ENCODE measurements around the gene SKAP1. TPM values are rescaled to one million over a fixed set of nuclear protein-coding genes. Genes with fewer than 3 reads are reported as not detected.
"Not testable (repeated sequence)": the region's sequence is repeated elsewhere in the genome, so short reads cannot be mapped to it uniquely, and the experiment has no call there.

Gene SKAP1
- total and polyA plus RNA-seq, 7 donors: 0.09 to 1.0 (median 0.42) TPM; not detected in 2

DNA sequence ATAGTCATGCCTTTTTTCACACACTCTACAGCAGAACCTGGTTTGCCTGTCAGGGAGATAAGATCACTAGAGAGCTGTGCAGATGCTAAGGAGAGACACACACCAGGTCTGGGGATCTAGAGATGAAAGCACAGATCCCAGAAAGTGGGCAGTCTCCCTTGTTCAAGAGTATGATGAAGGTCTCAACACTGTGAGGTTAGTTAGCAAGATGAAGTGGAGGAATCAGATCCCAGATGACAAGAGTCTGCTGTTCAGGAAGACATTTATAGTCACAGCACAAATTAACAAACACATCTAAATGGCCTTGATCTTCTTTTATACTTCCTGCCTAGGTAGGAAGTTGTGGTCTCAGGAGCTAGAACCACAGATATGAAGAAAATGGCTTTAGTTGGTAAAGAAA, 23.4 kb upstream of the SKAP1 start:
- no peaks in the 10 kb centered on the region for H3K36me3 ChIP-seq (ENCODE audit: insufficient read depth in 1 of 2, low read depth in 1 of 2)
- TF ChIP-seq, protein P1, sequence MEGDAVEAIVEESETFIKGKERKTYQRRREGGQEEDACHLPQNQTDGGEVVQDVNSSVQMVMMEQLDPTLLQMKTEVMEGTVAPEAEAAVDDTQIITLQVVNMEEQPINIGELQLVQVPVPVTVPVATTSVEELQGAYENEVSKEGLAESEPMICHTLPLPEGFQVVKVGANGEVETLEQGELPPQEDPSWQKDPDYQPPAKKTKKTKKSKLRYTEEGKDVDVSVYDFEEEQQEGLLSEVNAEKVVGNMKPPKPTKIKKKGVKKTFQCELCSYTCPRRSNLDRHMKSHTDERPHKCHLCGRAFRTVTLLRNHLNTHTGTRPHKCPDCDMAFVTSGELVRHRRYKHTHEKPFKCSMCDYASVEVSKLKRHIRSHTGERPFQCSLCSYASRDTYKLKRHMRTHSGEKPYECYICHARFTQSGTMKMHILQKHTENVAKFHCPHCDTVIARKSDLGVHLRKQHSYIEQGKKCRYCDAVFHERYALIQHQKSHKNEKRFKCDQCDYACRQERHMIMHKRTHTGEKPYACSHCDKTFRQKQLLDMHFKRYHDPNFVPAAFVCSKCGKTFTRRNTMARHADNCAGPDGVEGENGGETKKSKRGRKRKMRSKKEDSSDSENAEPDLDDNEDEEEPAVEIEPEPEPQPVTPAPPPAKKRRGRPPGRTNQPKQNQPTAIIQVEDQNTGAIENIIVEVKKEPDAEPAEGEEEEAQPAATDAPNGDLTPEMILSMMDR (IDR thresholded peaks at IDR 0.05): no peak
- no peak overlapping the region for H3K27ac ChIP-seq
- H3K9me3 ChIP-seq: no peaks in the 10 kb centered on the region
- no peak for ATAC-seq
- intact Hi-C loops (cut with DNase I): loop anchor here in 1 of 2 donors (10.0 kb wide), 1 partner anchor 99 kb away; no protein-coding TSS in a partner anchor
- H3K4me3 ChIP-seq: no peak overlapping the region
- DNase-seq: no peak
- H3K4me1 ChIP-seq: peaks cover 4% of the 10 kb centered on the region
- H3K27me3 ChIP-seq (ENCODE audit: insufficient read depth in 3 of 3, low read length in 2 of 3): peaks cover 0 to 4% (median 4%) of the 10 kb centered on the region in 3 donors

DNA sequence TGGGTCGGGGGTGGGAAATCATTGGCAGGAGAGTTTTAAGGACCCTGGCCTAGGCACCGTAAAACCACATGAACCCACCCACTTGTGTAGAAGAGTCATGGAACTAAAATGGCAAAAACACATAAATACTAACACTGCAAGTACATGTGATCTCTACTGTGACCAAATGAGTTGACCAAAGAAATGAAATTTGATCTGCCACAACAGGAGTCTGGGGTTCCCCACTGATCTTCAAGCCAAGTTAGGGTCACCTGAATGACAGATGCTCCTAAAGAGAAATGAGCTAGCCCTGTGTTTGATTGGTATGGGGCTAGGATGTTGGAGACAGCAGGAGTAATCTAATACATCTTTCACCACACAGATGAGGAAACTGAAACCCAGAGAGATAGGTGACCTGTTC, 21.5 kb upstream of the SKAP1 start:
- 56 to 80% (median 65%) methylated on average over 2 of the region's 2 CpGs for WGBS, 3 donors
- DNase-seq (no peak), ATAC-seq (no peak)
- no peaks in the 10 kb centered on the region for H3K9me3 ChIP-seq
- H3K27ac ChIP-seq: no peak overlapping the region
- TF ChIP-seq, protein P1 (IDR thresholded peaks at IDR 0.05): no peak
- peaks cover 0 to 4% (median 4%) of the 10 kb centered on the region in 3 donors for H3K27me3 ChIP-seq (ENCODE audit: insufficient read depth in 3 of 3, low read length in 2 of 3)
- H3K36me3 ChIP-seq (ENCODE audit: insufficient read depth in 1 of 2, low read depth in 1 of 2): no peaks in the 10 kb centered on the region
- no peak overlapping the region for H3K4me3 ChIP-seq
- H3K4me1 ChIP-seq: no peaks in the 10 kb centered on the region
- intact Hi-C loops (cut with DNase I): loop anchor here in 1 of 2 donors (10.0 kb wide), 1 partner anchor 97 kb away; no protein-coding TSS in a partner anchor

DNA sequence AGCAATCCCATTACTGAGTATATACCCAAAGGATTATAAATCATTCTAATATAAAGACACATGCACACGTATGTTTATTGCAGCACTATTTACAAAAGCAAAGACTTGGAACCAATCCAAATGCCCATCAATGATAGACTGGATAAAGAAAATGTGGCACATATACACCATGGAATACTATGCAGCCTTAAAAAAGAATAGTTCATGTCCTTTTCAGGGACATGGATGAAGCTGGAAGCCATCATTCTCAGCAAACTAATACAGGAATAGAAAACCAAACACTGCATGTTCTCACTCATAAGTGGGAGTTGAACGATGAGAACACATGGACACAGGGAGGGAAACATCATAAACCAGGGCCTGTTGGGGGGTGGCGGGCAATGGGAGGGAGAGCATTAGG, 19.3 kb upstream of the SKAP1 start:
- H3K4me1 ChIP-seq; intact Hi-C loops (cut with DNase I); ATAC-seq; H3K27me3 ChIP-seq (ENCODE audit: insufficient read depth in 3 of 3, low read length in 2 of 3); H3K27ac ChIP-seq; DNase-seq; H3K9me3 ChIP-seq; H3K4me3 ChIP-seq; H3K36me3 ChIP-seq (ENCODE audit: insufficient read depth in 1 of 2, low read depth in 1 of 2): not testable (repeated sequence)
- 87 to 90% (median 87%) methylated on average over 3 of the region's 3 CpGs for WGBS, 3 donors

DNA sequence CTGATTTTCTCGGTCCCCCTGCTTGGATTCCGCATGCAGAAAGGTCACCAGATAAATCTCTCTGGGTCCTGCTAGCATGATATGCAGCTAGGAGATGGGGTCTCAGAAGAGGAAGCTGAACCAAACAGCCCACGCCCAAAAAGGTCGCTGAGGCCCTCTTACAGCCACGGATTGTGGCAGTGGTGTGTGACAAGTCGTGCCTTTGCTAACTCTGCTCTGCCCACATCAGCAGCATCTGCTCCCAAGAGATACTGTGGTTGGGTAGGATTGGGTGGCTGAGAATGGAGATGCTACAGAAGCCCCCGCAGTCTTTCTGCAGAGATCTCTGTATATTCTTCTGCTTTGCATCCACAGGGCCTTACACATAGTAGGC, 15.2 kb upstream of the SKAP1 start:
- no peak for ATAC-seq
- no peak for DNase-seq
- TF ChIP-seq, protein P1 (IDR thresholded peaks at IDR 0.05): no peak

DNA sequence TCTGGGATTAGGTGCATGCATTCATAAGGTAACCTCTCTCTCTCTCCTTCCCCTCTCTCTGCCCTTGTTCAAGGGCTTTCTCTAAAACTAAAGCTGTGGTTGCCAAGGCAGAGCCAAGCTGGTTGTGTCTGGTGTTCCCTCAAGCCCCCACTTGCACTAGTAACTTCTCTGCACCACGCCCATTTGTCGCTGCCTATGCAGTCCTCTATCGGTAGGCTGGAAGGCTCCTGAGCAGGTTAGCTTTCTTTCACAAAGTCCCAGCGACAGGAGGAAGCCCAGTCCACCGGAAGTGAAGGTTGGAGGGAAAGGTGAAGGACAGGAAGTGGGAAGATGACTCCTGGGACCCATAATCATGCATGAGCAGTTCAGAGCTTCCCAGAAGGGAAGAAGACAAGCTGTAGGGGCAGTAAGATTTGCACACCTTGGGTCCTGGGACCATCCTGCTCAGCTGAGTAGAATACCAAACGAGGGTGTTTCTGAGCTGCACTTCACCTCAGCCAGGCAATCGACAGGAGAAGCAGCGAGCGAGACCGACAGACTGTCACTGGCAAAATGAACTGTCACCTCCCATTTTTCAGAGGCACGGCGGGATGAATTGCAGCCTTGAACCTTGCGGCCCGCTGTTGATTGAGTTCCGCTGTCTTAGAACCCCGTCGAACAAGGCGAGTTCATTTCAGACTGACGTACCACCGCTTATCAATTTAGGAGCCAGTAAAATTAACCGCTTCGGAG, 14.7 kb upstream of the SKAP1 start:
- Histone ChIP-seq H3K27ac (no peak overlapping the region), H3K36me3 (ENCODE audit: insufficient read depth in 1 of 2, low read depth in 1 of 2) (no peaks in the 10 kb centered on the region), H3K27me3 (ENCODE audit: insufficient read depth in 3 of 3, low read length in 2 of 3) (peaks cover 0 to 8% (median 0%) of the 10 kb centered on the region in 3 donors), H3K4me1 (no peaks in the 10 kb centered on the region), H3K4me3 (no peak overlapping the region), H3K9me3 (no peaks in the 10 kb centered on the region)
- intact Hi-C loops (cut with DNase I): no loop called here
- TF ChIP-seq, protein P1 (IDR thresholded peaks at IDR 0.05): no peak
- WGBS, 3 donors: 68 to 73% (median 69%) methylated on average over 22 of the region's 22 CpGs
- ATAC-seq (no peak), DNase-seq (no peak)

More for the DNA sequence above, 15.2 kb upstream of the SKAP1 start:
- H3K9me3 ChIP-seq: no peaks in the 10 kb centered on the region
- H3K36me3 ChIP-seq (ENCODE audit: insufficient read depth in 1 of 2, low read depth in 1 of 2): no peaks in the 10 kb centered on the region
- no peak overlapping the region for H3K27ac ChIP-seq
- intact Hi-C loops (cut with DNase I): no loop called here
- H3K4me3 ChIP-seq: no peak overlapping the region
- 76 to 85% (median 84%) methylated on average over 7 of the region's 7 CpGs for WGBS, 3 donors
- no peaks in the 10 kb centered on the region for H3K4me1 ChIP-seq
- peaks cover 0 to 8% (median 1%) of the 10 kb centered on the region in 3 donors for H3K27me3 ChIP-seq (ENCODE audit: insufficient read depth in 3 of 3, low read length in 2 of 3)
